Measurements from ENCODE around the gene MICAL3.

GRCh38 chr22:17782158-17782557, 242.2 kb downstream of the MICAL3 start:
- TF ChIP-seq TAF1 (IDR thresholded peaks at IDR 0.05; ENCODE audit: borderline replicate concordance, low read depth, low read length) (no peak), RAD21 (IDR thresholded peaks at IDR 0.05; ENCODE audit: low read length) (no peak), FOSL2 (IDR thresholded peaks at IDR 0.05; ENCODE audit: borderline replicate concordance, low read depth) (no peak), NRF1 (IDR thresholded peaks at IDR 0.05; ENCODE audit: low read depth, low read length) (no peak), EZH2phosphoT487 (IDR thresholded peaks at IDR 0.05; ENCODE audit: borderline replicate concordance, low read depth) (no peak), YY1 (IDR thresholded peaks at IDR 0.05; ENCODE audit: low read depth) (no peak), ELF1 (IDR thresholded peaks at IDR 0.05) (no peak), POLR2AphosphoS5 (IDR thresholded peaks at IDR 0.05; ENCODE audit: low read depth, low read length) (no peak), EP300 (IDR thresholded peaks at IDR 0.05; ENCODE audit: borderline replicate concordance in 1 of 2, low read depth in 1 of 2, low read length in 1 of 2) (no peak)
- TF ChIP-seq, protein P1, sequence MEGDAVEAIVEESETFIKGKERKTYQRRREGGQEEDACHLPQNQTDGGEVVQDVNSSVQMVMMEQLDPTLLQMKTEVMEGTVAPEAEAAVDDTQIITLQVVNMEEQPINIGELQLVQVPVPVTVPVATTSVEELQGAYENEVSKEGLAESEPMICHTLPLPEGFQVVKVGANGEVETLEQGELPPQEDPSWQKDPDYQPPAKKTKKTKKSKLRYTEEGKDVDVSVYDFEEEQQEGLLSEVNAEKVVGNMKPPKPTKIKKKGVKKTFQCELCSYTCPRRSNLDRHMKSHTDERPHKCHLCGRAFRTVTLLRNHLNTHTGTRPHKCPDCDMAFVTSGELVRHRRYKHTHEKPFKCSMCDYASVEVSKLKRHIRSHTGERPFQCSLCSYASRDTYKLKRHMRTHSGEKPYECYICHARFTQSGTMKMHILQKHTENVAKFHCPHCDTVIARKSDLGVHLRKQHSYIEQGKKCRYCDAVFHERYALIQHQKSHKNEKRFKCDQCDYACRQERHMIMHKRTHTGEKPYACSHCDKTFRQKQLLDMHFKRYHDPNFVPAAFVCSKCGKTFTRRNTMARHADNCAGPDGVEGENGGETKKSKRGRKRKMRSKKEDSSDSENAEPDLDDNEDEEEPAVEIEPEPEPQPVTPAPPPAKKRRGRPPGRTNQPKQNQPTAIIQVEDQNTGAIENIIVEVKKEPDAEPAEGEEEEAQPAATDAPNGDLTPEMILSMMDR (IDR thresholded peaks at IDR 0.05) = no peak
